ENCODE measurements around the gene CASZ1.

GRCh38 chr1:10637400-10637799 lies 159.0 kb downstream of the CASZ1 start:
- TF ChIP-seq CTCF (IDR thresholded peaks at IDR 0.05) (no peak), POLR2A (IDR thresholded peaks at IDR 0.05) (no peak), EP300 (IDR thresholded peaks at IDR 0.05; ENCODE audit: low read depth) (no peak)
